B cell (primary cell): ENCODE results near the gene POLE2. TPM values are rescaled to one million over a fixed set of nuclear protein-coding genes. Genes with fewer than 3 reads are reported as not detected.

Experiments used
- ATAC-seq: fragments of 200-7000 bp; cut with Tn5 transposase; one replicate; pipeline ENCODE4 v1.10.0; 2021; ENCODE audit warnings: low read depth, mild to moderate bottlenecking, moderate number of reproducible peaks, moderate library complexity
- CTCF ChIA-PET: fragments of 350-600 bp; sonication (Branson Sonifier 250); formaldehyde crosslinking; loops from one replicate; lab custom pipeline; 2021; ENCODE audit warnings: antibody characterized with exemption, inconsistent platforms; lab: Charles Lee
- POLR2A ChIA-PET: fragments of 350-600 bp; sonication (Branson Sonifier 250); formaldehyde crosslinking; loops from one replicate; lab custom pipeline; 2021; ENCODE audit warnings: antibody characterized with exemption; lab: Charles Lee
- DNase-seq: peaks from one replicate; pipeline ENCODE4 v3.0.0; 2013
- H2AFZ ChIP-seq: 2 replicates; pipeline ENCODE4 v1.6.1; 2012; ENCODE audit warnings: mild to moderate bottlenecking, low read depth, low read length; ENCODE audit not compliant: insufficient read depth, poor library complexity, severe bottlenecking
- H3K27ac ChIP-seq, 2 donors: 1 replicate in 1 of 2; 2 replicates in 1 of 2; pipeline ENCODE4 v1.5.1; 2012 to 2013; ENCODE audit warnings: low read length in 2 of 2, mild to moderate bottlenecking in 2 of 2, moderate library complexity in 1 of 2
- H3K27me3 ChIP-seq, 4 experiments: fragments of 200-600 bp in 1 of 4; sonication (generic) in 1 of 4; replicated peaks in 1 of 4; 1 replicate in 2 of 4; 2 replicates in 2 of 4; pipeline versions ENCODE4 v1.6.1 to v1.7.0; 2013 to 2016; ENCODE audit warnings: low read length in 3 of 4, mild to moderate bottlenecking in 2 of 4, mixed read lengths in 1 of 4, moderate library complexity in 1 of 4; ENCODE audit not compliant: insufficient read depth in 4 of 4, control insufficient read depth in 3 of 4; ENCODE audit errors: control extremely low read depth in 1 of 4
- H3K36me3 ChIP-seq, 2 experiments: replicated peaks in 1 of 2; 1 replicate in 1 of 2; 2 replicates in 1 of 2; pipeline versions ENCODE4 v1.6.1 to v1.7.1; 2013; ENCODE audit warnings: low read length in 1 of 2; ENCODE audit not compliant: insufficient read depth in 2 of 2, control insufficient read depth in 1 of 2; ENCODE audit errors: control extremely low read depth in 1 of 2, extremely low read depth in 1 of 2
- H3K4me1 ChIP-seq, 2 donors: fragments of 200-600 bp in 1 of 2; sonication (generic) in 1 of 2; 1 replicate in 1 of 2; 2 replicates in 1 of 2; pipeline versions ENCODE4 v1.5.1 to v1.6.1; 2013 to 2017; ENCODE audit warnings: low read length in 2 of 2; ENCODE audit not compliant: control insufficient read depth in 2 of 2, insufficient read depth in 2 of 2
- H3K4me2 ChIP-seq: replicated peaks from 2 replicates; pipeline ENCODE3; 2012; ENCODE audit warnings: mild to moderate bottlenecking, low read depth, low read length; ENCODE audit not compliant: poor library complexity, severe bottlenecking
- H3K4me3 ChIP-seq, 5 experiments: fragments of 200-600 bp in 1 of 5; sonication (generic) in 1 of 5; 1 replicate in 3 of 5; 2 replicates in 2 of 5; pipeline versions ENCODE4 v1.5.1 to v1.7.0; 2011 to 2016; ENCODE audit warnings: low read length in 4 of 5, mild to moderate bottlenecking in 4 of 5, low read depth in 2 of 5, control low read depth in 1 of 5, moderate library complexity in 1 of 5; ENCODE audit not compliant: insufficient read depth in 1 of 5; ENCODE audit errors: control extremely low read depth in 1 of 5, extremely low read depth in 1 of 5
- H3K79me2 ChIP-seq: fragments of 200-600 bp; sonication (generic); one replicate; pipeline ENCODE4 v1.6.0; 2016; ENCODE audit warnings: low read length; ENCODE audit not compliant: control insufficient read depth, insufficient read depth
- H3K9ac ChIP-seq: fragments of 200-600 bp; sonication (generic); 2 replicates; pipeline ENCODE4 v1.6.1; 2017; ENCODE audit warnings: mild to moderate bottlenecking, low read length, moderate library complexity
- H3K9me3 ChIP-seq, 3 donors: one replicate each; pipeline versions ENCODE4 v1.6.1 to v1.7.1; 2013; ENCODE audit warnings: low read length in 2 of 3; ENCODE audit not compliant: control insufficient read depth in 2 of 3, insufficient read depth in 1 of 3; ENCODE audit errors: control extremely low read depth in 1 of 3
- H4K20me1 ChIP-seq: 2 replicates; pipeline ENCODE4 v1.6.0; 2012; ENCODE audit warnings: mild to moderate bottlenecking, low read length; ENCODE audit not compliant: insufficient read depth, control insufficient read depth, poor library complexity, severe bottlenecking
- H3K27ac Mint-ChIP-seq: one replicate; pipeline ENCODE4 v1.8.0; 2021; ENCODE audit warnings: mixed read lengths
- H3K27me3 Mint-ChIP-seq: one replicate; pipeline ENCODE4 v1.8.0; 2021; ENCODE audit warnings: mixed read lengths
- H3K4me1 Mint-ChIP-seq: one replicate; pipeline ENCODE4 v1.8.0; 2021; ENCODE audit warnings: mixed read lengths
- H3K4me3 Mint-ChIP-seq: one replicate; pipeline ENCODE4 v1.8.0; 2021; ENCODE audit warnings: mixed read lengths
- H3K9me3 Mint-ChIP-seq: one replicate; pipeline ENCODE4 v1.8.0; 2022; ENCODE audit warnings: mixed read lengths; ENCODE audit not compliant: insufficient read depth
- CTCF ChIP-seq: fragments of 200-600 bp; IDR thresholded peaks from one replicate; pipeline ENCODE4 v1.8.0; 2022; ENCODE audit warnings: antibody characterized with exemption, mild to moderate bottlenecking
- EZH2 ChIP-seq: IDR thresholded peaks from 2 replicates; pipeline ENCODE4 v1.6.1; 2012; ENCODE audit warnings: borderline replicate concordance, low read depth, mild to moderate bottlenecking, moderate library complexity, low read length; ENCODE audit not compliant: insufficient read depth, poor library complexity, severe bottlenecking
- WGBS: methylation state at CpG from one replicate; pipeline ENCODE4 v1.1.5; 2013; ENCODE audit warnings: missing lambda C conversion rate; ENCODE audit not compliant: insufficient coverage; 5-methylcytosine and 5-hydroxymethylcytosine counted together
- intact Hi-C: fragments of 100-400 bp; cut with micrococcal nuclease; formaldehyde crosslinking; loops from one replicate; pipeline ENCODE4 v1.10.0; 2022
- polyA plus RNA-seq: library from polyadenylated mRNA; depleted of rRNA; stranded (reverse); fragments of >200 nt; gene quantifications from 2 replicates; pipeline ENCODE4 v1.2.3, GENCODE V29; 2012
- total RNA-seq, 2 donors: library from RNA; stranded (reverse); fragments of 120-200 nt in 1 of 2; gene quantifications; 1 replicate in 1 of 2; 2 replicates in 1 of 2; pipeline versions ENCODE4 v1.2.3 to v1.2.4, GENCODE V29; 2013 to 2022

POLE2 gene
- total and polyA plus RNA-seq, 2 donors (not counting 1 experiment from before 2014, with no cell fraction given) = 1.4 to 2.6 TPM

GRCh38 chr14:49673586-49673985 is 14.4 kb downstream of the POLE2 start:
- Histone ChIP-seq H3K4me3 (no peak overlapping the region), H3K27me3 (no peaks in the 10 kb centered on the region), H4K20me1 (no peaks in the 10 kb centered on the region), H3K79me2 (no peaks in the 10 kb centered on the region), H3K36me3 (no peaks in the 10 kb centered on the region), H3K9ac (no peak overlapping the region), H3K27ac (no peak overlapping the region), H2AFZ (no peak overlapping the region), H3K4me2 (no peak overlapping the region), H3K4me1 (no peaks in the 10 kb centered on the region), H3K9me3 (no peaks in the 10 kb centered on the region)
- POLR2A ChIA-PET = no interaction called here
- H3K9me3 Mint-ChIP-seq = no peaks in the 10 kb centered on the region
- no peaks in the 10 kb centered on the region for H3K27me3 Mint-ChIP-seq
- ATAC-seq (no peak), DNase-seq (no peak)
- intact Hi-C loops = no loop called here
- no peaks in the 10 kb centered on the region for H3K4me1 Mint-ChIP-seq
- H3K4me3 Mint-ChIP-seq = no peak overlapping the region
- TF ChIP-seq CTCF = no peak
- no peak for TF ChIP-seq EZH2
- CTCF ChIA-PET = no interaction called here
- H3K27ac Mint-ChIP-seq = no peak overlapping the region
- WGBS = no CpG with 5 or more reads among the region's 2 CpGs

- POLR2A ChIA-PET = no interaction called here
- no peak for ATAC-seq
- Histone ChIP-seq H3K27ac (no peak overlapping the region), H4K20me1 (no peaks in the 10 kb centered on the region), H3K79me2 (no peaks in the 10 kb centered on the region), H3K4me1 (no peaks in the 10 kb centered on the region), H3K4me3 (no peak overlapping the region), H3K9me3 (no peaks in the 10 kb centered on the region), H2AFZ (no peak overlapping the region), H3K9ac (no peak overlapping the region), H3K27me3 (no peaks in the 10 kb centered on the region), H3K36me3 (no peaks in the 10 kb centered on the region), H3K4me2 (no peak overlapping the region)
- TF ChIP-seq CTCF (no peak), EZH2 (no peak)
- CTCF ChIA-PET = interaction anchor here (0.6 kb wide), 1 partner anchor 26 kb away, joined by 4 read pairs; no protein-coding TSS in a partner anchor
- H3K9me3 Mint-ChIP-seq = no peaks in the 10 kb centered on the region
- no peaks in the 10 kb centered on the region for H3K4me1 Mint-ChIP-seq
- no peak overlapping the region for H3K4me3 Mint-ChIP-seq
- no peak overlapping the region for H3K27ac Mint-ChIP-seq
- intact Hi-C loops = no loop called here
- no peaks in the 10 kb centered on the region for H3K27me3 Mint-ChIP-seq
- no peak for DNase-seq
Measured at GRCh38 chr14:49670475-49670874, 17.5 kb downstream of the POLE2 start.
